ENCODE measurements around the gene HNRNPR. TPM values are rescaled to one million over a fixed set of nuclear protein-coding genes. Genes with fewer than 3 reads are reported as not detected.

Gene HNRNPR
- total and polyA plus RNA-seq, 2 donors (not counting 1 experiment from before 2014, with no cell fraction given), result 52.2 to 132 TPM

GRCh38 chr1:23383577-23384311, 39.7 kb upstream of the HNRNPR start:
- H3K4me3 Mint-ChIP-seq, result no peak overlapping the region
- no peaks in the 10 kb centered on the region for H3K9me3 Mint-ChIP-seq (ENCODE audit: insufficient read depth)
- WGBS (ENCODE audit: insufficient coverage), result 88% methylated on average over 4 of the region's 8 CpGs
- POLR2A ChIA-PET, result no interaction called here
- no peak overlapping the region for H3K4me2 ChIP-seq (replicated peaks; ENCODE audit: low read depth, low read length, poor library complexity, severe bottlenecking)
- H3K27me3 Mint-ChIP-seq, result peaks cover 7% of the 10 kb centered on the region
- TF ChIP-seq EZH2 (IDR thresholded peaks at IDR 0.05; ENCODE audit: borderline replicate concordance, insufficient read depth, low read depth, low read length, poor library complexity, severe bottlenecking), result no peak
- no peak for TF ChIP-seq CTCF (IDR thresholded peaks at IDR 0.05)
- no peaks in the 10 kb centered on the region for H3K4me1 ChIP-seq (ENCODE audit: control insufficient read depth in 2 of 2, insufficient read depth in 2 of 2, low read length in 2 of 2)
- H3K27ac ChIP-seq (ENCODE audit: low read length in 2 of 2), result no peak overlapping the region
- no peaks in the 10 kb centered on the region for H4K20me1 ChIP-seq (ENCODE audit: control insufficient read depth, insufficient read depth, low read length, poor library complexity, severe bottlenecking)
- H3K9me3 ChIP-seq (ENCODE audit: control extremely low read depth in 1 of 3, control insufficient read depth in 2 of 3, insufficient read depth in 1 of 3, low read length in 2 of 3), result peaks cover 0 to 3% (median 0%) of the 10 kb centered on the region in 3 donors
- no peak for ATAC-seq (ENCODE audit: low read depth)
- H2AFZ ChIP-seq (ENCODE audit: insufficient read depth, low read depth, low read length, poor library complexity, severe bottlenecking), result no peak overlapping the region
- intact Hi-C loops (cut with micrococcal nuclease), result no loop called here
- H3K27me3 ChIP-seq (replicated peaks in 1 of 4; ENCODE audit: control extremely low read depth in 1 of 4, control insufficient read depth in 3 of 4, insufficient read depth in 4 of 4, low read length in 3 of 4), result peaks cover 0 to 2% (median 0%) of the 10 kb centered on the region in 4 experiments
- H3K79me2 ChIP-seq (ENCODE audit: control insufficient read depth, insufficient read depth, low read length), result no peaks in the 10 kb centered on the region
- H3K4me1 Mint-ChIP-seq, result peaks cover 5% of the 10 kb centered on the region
- no peak for DNase-seq
- no peaks in the 10 kb centered on the region for H3K36me3 ChIP-seq (replicated peaks in 1 of 2; ENCODE audit: control extremely low read depth in 1 of 2, control insufficient read depth in 1 of 2, extremely low read depth in 1 of 2, insufficient read depth in 2 of 2, low read length in 1 of 2)
- H3K9ac ChIP-seq (ENCODE audit: low read length), result no peak overlapping the region
- no peak overlapping the region for H3K4me3 ChIP-seq (ENCODE audit: control extremely low read depth in 1 of 5, extremely low read depth in 1 of 5, insufficient read depth in 1 of 5, low read depth in 2 of 5, low read length in 4 of 5)
- CTCF ChIA-PET, result no interaction called here
- H3K27ac Mint-ChIP-seq, result no peak overlapping the region

- Histone ChIP-seq H3K36me3 (replicated peaks in 1 of 2; ENCODE audit: control extremely low read depth in 1 of 2, control insufficient read depth in 1 of 2, extremely low read depth in 1 of 2, insufficient read depth in 2 of 2, low read length in 1 of 2) (no peaks in the 10 kb centered on the region), H4K20me1 (ENCODE audit: control insufficient read depth, insufficient read depth, low read length, poor library complexity, severe bottlenecking) (no peaks in the 10 kb centered on the region), H3K9ac (ENCODE audit: low read length) (no peak overlapping the region), H2AFZ (ENCODE audit: insufficient read depth, low read depth, low read length, poor library complexity, severe bottlenecking) (no peak overlapping the region), H3K27me3 (replicated peaks in 1 of 4; ENCODE audit: control extremely low read depth in 1 of 4, control insufficient read depth in 3 of 4, insufficient read depth in 4 of 4, low read length in 3 of 4) (peaks cover 0 to 5% (median 0%) of the 10 kb centered on the region in 4 experiments), H3K4me1 (ENCODE audit: control insufficient read depth in 2 of 2, insufficient read depth in 2 of 2, low read length in 2 of 2) (no peaks in the 10 kb centered on the region), H3K4me3 (ENCODE audit: control extremely low read depth in 1 of 5, extremely low read depth in 1 of 5, insufficient read depth in 1 of 5, low read depth in 2 of 5, low read length in 4 of 5) (no peak overlapping the region), H3K27ac (ENCODE audit: low read length in 2 of 2) (no peak overlapping the region), H3K9me3 (ENCODE audit: control extremely low read depth in 1 of 3, control insufficient read depth in 2 of 3, insufficient read depth in 1 of 3, low read length in 2 of 3) (peaks cover 0 to 3% (median 0%) of the 10 kb centered on the region in 3 donors), H3K4me2 (replicated peaks; ENCODE audit: low read depth, low read length, poor library complexity, severe bottlenecking) (no peak overlapping the region), H3K79me2 (ENCODE audit: control insufficient read depth, insufficient read depth, low read length) (no peaks in the 10 kb centered on the region)
- Mint-ChIP-seq H3K9me3 (ENCODE audit: insufficient read depth) (no peaks in the 10 kb centered on the region), H3K27ac (no peak overlapping the region), H3K4me3 (no peak overlapping the region), H3K27me3 (no peaks in the 10 kb centered on the region), H3K4me1 (peaks cover 8% of the 10 kb centered on the region)
- CTCF ChIA-PET, result interaction anchor here (0.9 kb wide), 1 partner anchor 21 kb away, joined by 4 read pairs; no protein-coding TSS in a partner anchor
- no peak for DNase-seq
- WGBS (ENCODE audit: insufficient coverage), result 80% methylated on average over 3 of the region's 5 CpGs
- intact Hi-C loops (cut with micrococcal nuclease), result no loop called here
- no peak for ATAC-seq (ENCODE audit: low read depth)
- TF ChIP-seq CTCF (IDR thresholded peaks at IDR 0.05), result no peak
- TF ChIP-seq EZH2 (IDR thresholded peaks at IDR 0.05; ENCODE audit: borderline replicate concordance, insufficient read depth, low read depth, low read length, poor library complexity, severe bottlenecking), result no peak
- POLR2A ChIA-PET, result no interaction called here
Measured at GRCh38 chr1:23381233-23381885, 37.3 kb upstream of the HNRNPR start.

All from B cell (primary cell).